HEK293 (cell line): ENCODE measurements around the gene SNTG2.

Experiments
- CTCF ChIA-PET: fragments of 350-600 bp; formaldehyde crosslinking; extraction: SDS; loops from one replicate; lab custom pipeline; 2021; ENCODE audit warnings: antibody characterized with exemption; lab: Yijun Ruan, JAX
- POLR2A ChIA-PET: fragments of 300-600 bp; formaldehyde crosslinking; extraction: SDS; loops from one replicate; lab custom pipeline; 2020; ENCODE audit warnings: antibody characterized with exemption, inconsistent platforms; lab: Yijun Ruan, JAX
- H3K27ac ChIP-seq: fragments of 200-500 bp; sonication (Bioruptor generic); 2 replicates; pipeline ENCODE4 v1.5.1; 2014; ENCODE audit warnings: low read depth, low read length, control low read depth, inconsistent platforms; ENCODE audit errors: extremely low read depth
- H3K36me3 ChIP-seq, 2 experiments: fragments of 200-500 bp in 1 of 2; sonication (Bioruptor generic) in 1 of 2; 1 replicate in 1 of 2; 2 replicates in 1 of 2; pipeline ENCODE4 v1.5.1; 2014 to 2017; ENCODE audit warnings: inconsistent platforms in 2 of 2, low read length in 2 of 2; ENCODE audit not compliant: control insufficient read depth in 2 of 2, insufficient read depth in 1 of 2
- H3K4me1 ChIP-seq: fragments of 200-500 bp; sonication (Bioruptor generic); 2 replicates; pipeline ENCODE4 v1.5.1; 2014; ENCODE audit warnings: mild to moderate bottlenecking, low read length, inconsistent platforms; ENCODE audit not compliant: control insufficient read depth, insufficient read depth
- H3K4me3 ChIP-seq: 2 replicates; pipeline ENCODE4 v1.5.1; 2011; ENCODE audit warnings: low read depth, mild to moderate bottlenecking, control low read depth, low read length, moderate library complexity
- H3K9me3 ChIP-seq: fragments of 200-500 bp; sonication (Bioruptor generic); 2 replicates; pipeline ENCODE4 v1.5.1; 2014; ENCODE audit warnings: low read depth, low read length, inconsistent platforms; ENCODE audit not compliant: control insufficient read depth, insufficient read depth
- EGR2 ChIP-seq: fragments of 450-650 bp; formaldehyde crosslinking; IDR thresholded peaks from 2 replicates; pipeline ENCODE4 v1.5.1; 2016; ENCODE audit warnings: low read depth, missing biosample characterization, missing genetic modification characterization
- ZBTB17 ChIP-seq: fragments of 450-650 bp; formaldehyde crosslinking; IDR thresholded peaks from 2 replicates; pipeline ENCODE4 v1.5.1; 2016; ENCODE audit warnings: missing biosample characterization, missing genetic modification characterization
- ZBTB20 ChIP-seq: fragments of 450-650 bp; formaldehyde crosslinking; IDR thresholded peaks from 2 replicates; pipeline ENCODE4 v1.5.1; 2016; ENCODE audit warnings: missing biosample characterization, missing genetic modification characterization
- ZBTB48 ChIP-seq: fragments of 450-650 bp; formaldehyde crosslinking; IDR thresholded peaks from 2 replicates; pipeline ENCODE4 v1.5.1; 2016; ENCODE audit warnings: missing biosample characterization, missing genetic modification characterization
- ZFP69B ChIP-seq: fragments of 450-650 bp; formaldehyde crosslinking; IDR thresholded peaks from 2 replicates; pipeline ENCODE4 v1.5.1; 2016; ENCODE audit warnings: missing biosample characterization, missing genetic modification characterization
- ZNF155 ChIP-seq: fragments of 450-650 bp; formaldehyde crosslinking; IDR thresholded peaks from 2 replicates; pipeline ENCODE4 v1.5.1; 2016; ENCODE audit warnings: missing biosample characterization, missing genetic modification characterization
- ZNF169 ChIP-seq: fragments of 450-650 bp; formaldehyde crosslinking; IDR thresholded peaks from 2 replicates; pipeline ENCODE4 v1.5.1; 2016; ENCODE audit warnings: missing biosample characterization, missing genetic modification characterization
- ZNF174 ChIP-seq: fragments of 450-650 bp; formaldehyde crosslinking; IDR thresholded peaks from 2 replicates; pipeline ENCODE4 v1.5.0; 2017; ENCODE audit warnings: missing biosample characterization, mild to moderate bottlenecking, missing genetic modification characterization
- ZNF223 ChIP-seq: fragments of 450-650 bp; formaldehyde crosslinking; IDR thresholded peaks from 2 replicates; pipeline ENCODE4 v1.5.1; 2016; ENCODE audit warnings: missing biosample characterization, missing genetic modification characterization
- ZNF324 ChIP-seq: fragments of 450-650 bp; formaldehyde crosslinking; IDR thresholded peaks from 2 replicates; pipeline ENCODE4 v1.5.1; 2016; ENCODE audit warnings: missing biosample characterization, missing genetic modification characterization
- ZNF350 ChIP-seq: fragments of 450-650 bp; formaldehyde crosslinking; IDR thresholded peaks from 2 replicates; pipeline ENCODE4 v1.5.0; 2017; ENCODE audit warnings: missing biosample characterization, mild to moderate bottlenecking, missing genetic modification characterization
- ZNF366 ChIP-seq: fragments of 450-650 bp; formaldehyde crosslinking; conservative IDR thresholded peaks from 2 replicates; pipeline ENCODE4 v1.5.1; 2016; ENCODE audit warnings: missing biosample characterization, missing genetic modification characterization
- ZNF48 ChIP-seq: fragments of 450-650 bp; formaldehyde crosslinking; IDR thresholded peaks from 2 replicates; pipeline ENCODE4 v1.5.1; 2016; ENCODE audit warnings: missing biosample characterization, missing genetic modification characterization
- ZNF544 ChIP-seq: fragments of 450-650 bp; formaldehyde crosslinking; IDR thresholded peaks from 2 replicates; pipeline ENCODE4 v1.5.0; 2017; ENCODE audit warnings: missing biosample characterization, missing genetic modification characterization
- ZNF549 ChIP-seq: fragments of 450-650 bp; IDR thresholded peaks from 2 replicates; pipeline ENCODE4 v1.5.1; 2018; ENCODE audit warnings: missing biosample characterization, missing genetic modification characterization, mild to moderate bottlenecking, inconsistent platforms, moderate library complexity
- ZNF76 ChIP-seq: fragments of 450-650 bp; formaldehyde crosslinking; IDR thresholded peaks from 2 replicates; pipeline ENCODE4; 2016; ENCODE audit warnings: low read depth, missing biosample characterization, missing genetic modification characterization, borderline replicate concordance
- ZNF785 ChIP-seq: fragments of 450-650 bp; formaldehyde crosslinking; IDR thresholded peaks from 2 replicates; pipeline ENCODE4 v1.5.1; 2016; ENCODE audit warnings: missing biosample characterization, missing genetic modification characterization
- ZSCAN23 ChIP-seq: fragments of 450-650 bp; formaldehyde crosslinking; IDR thresholded peaks from 2 replicates; pipeline ENCODE4 v1.5.1; 2016; ENCODE audit warnings: missing biosample characterization, missing genetic modification characterization
- TF ChIP-seq, protein P1 (sequence below): fragments of 450-650 bp; formaldehyde crosslinking; IDR thresholded peaks from 2 replicates; pipeline ENCODE4 v1.5.1; 2017; ENCODE audit warnings: missing biosample characterization, missing genetic modification characterization
- TF ChIP-seq, protein P2 (sequence below): fragments of 450-650 bp; formaldehyde crosslinking; IDR thresholded peaks from 2 replicates; pipeline ENCODE4 v1.5.1; 2016; ENCODE audit warnings: missing biosample characterization, missing genetic modification characterization
- TF ChIP-seq, protein P3 (sequence below): sonication (generic); formaldehyde crosslinking; IDR thresholded peaks from 2 replicates; pipeline ENCODE4 v1.8.1; 2022; ENCODE audit warnings: mild to moderate bottlenecking, moderate library complexity, missing genetic modification reagents
- TF ChIP-seq, protein P4 (sequence below): fragments of 450-650 bp; formaldehyde crosslinking; IDR thresholded peaks from 2 replicates; pipeline ENCODE4 v1.5.1; 2017; ENCODE audit warnings: missing biosample characterization, missing genetic modification characterization
- TF ChIP-seq, protein P5 (sequence below): fragments of 450-650 bp; formaldehyde crosslinking; IDR thresholded peaks from 2 replicates; pipeline ENCODE4 v1.5.1; 2016; ENCODE audit warnings: missing biosample characterization, missing genetic modification characterization

SNTG2 gene

DNA sequence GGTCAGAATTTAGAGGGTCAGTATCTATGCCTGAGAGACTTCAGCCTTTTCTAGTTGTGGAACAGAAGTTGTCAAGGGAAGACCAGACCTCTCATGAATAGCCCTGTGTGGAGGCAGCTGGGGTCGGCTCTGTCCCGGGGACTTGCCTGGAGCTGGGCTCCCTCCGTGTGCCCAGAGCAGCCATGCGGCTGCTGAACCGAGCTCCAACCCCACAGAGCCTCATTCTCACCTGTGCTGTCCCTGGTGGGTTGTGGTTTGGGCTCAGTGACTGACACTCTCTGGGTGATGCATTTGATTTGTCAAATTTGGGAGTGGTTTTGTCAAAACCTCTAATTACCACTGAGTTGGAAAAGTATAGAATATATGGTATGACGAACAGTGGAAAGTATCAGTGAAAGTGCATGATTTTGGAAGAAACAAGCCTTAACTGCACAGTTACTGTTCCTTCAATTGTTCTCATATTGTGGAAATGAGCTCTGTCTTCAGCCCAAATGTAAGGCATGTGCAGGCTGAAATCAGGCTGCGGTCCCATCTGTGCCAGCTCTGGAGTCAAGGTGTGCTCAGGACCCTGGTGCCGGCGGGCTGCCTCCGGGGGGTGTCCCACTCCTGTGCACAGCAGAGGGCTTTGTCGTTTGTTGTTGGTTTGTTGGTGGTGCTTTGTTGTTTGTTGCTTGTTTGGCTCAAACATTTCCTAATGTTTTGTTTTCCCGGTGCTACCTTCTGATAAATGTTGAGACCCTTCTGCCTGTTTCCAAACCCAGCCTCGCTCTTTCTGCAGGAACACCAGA is 200.3 kb downstream of the SNTG2 start:
- CTCF ChIA-PET = no interaction called here

DNA sequence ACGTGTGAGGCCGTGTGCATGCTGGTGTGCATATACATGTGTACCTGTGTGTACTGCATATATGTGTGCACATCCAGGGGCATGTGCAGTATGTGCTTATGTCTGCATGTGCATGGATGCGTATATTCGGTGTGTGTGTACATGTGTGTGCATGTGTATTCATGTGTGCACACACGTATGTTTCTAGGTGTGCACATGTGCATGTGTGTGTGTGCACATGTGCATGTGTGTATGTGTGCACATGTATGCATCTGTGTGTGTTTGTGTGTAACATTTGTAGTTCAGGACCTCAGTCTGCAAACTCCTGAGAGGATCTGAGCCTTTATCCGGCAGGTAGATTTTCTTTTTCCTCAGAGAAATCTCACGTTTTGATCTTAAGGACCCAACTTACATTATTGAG is 201.7 kb downstream of the SNTG2 start:
- H3K4me1 ChIP-seq = no peaks in the 10 kb centered on the region
- H3K4me3 ChIP-seq = no peak overlapping the region
- no peak overlapping the region for H3K27ac ChIP-seq
- POLR2A ChIA-PET = no interaction called here
- no peaks in the 10 kb centered on the region for H3K9me3 ChIP-seq
- H3K36me3 ChIP-seq = no peaks in the 10 kb centered on the region
- CTCF ChIA-PET = no interaction called here
- TF ChIP-seq, protein P1, sequence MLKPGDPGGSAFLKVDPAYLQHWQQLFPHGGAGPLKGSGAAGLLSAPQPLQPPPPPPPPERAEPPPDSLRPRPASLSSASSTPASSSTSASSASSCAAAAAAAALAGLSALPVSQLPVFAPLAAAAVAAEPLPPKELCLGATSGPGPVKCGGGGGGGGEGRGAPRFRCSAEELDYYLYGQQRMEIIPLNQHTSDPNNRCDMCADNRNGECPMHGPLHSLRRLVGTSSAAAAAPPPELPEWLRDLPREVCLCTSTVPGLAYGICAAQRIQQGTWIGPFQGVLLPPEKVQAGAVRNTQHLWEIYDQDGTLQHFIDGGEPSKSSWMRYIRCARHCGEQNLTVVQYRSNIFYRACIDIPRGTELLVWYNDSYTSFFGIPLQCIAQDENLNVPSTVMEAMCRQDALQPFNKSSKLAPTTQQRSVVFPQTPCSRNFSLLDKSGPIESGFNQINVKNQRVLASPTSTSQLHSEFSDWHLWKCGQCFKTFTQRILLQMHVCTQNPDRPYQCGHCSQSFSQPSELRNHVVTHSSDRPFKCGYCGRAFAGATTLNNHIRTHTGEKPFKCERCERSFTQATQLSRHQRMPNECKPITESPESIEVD (tag by site-specific recombination) = no peak
- TF ChIP-seq ZBTB20 (tag by site-specific recombination) (no peak), ZFP69B (tag by site-specific recombination) (no peak), ZBTB17 (no peak), EGR2 (tag by site-specific recombination) (no peak), ZNF223 (no peak), ZNF48 (tag by site-specific recombination) (no peak)
- TF ChIP-seq, protein P2, sequence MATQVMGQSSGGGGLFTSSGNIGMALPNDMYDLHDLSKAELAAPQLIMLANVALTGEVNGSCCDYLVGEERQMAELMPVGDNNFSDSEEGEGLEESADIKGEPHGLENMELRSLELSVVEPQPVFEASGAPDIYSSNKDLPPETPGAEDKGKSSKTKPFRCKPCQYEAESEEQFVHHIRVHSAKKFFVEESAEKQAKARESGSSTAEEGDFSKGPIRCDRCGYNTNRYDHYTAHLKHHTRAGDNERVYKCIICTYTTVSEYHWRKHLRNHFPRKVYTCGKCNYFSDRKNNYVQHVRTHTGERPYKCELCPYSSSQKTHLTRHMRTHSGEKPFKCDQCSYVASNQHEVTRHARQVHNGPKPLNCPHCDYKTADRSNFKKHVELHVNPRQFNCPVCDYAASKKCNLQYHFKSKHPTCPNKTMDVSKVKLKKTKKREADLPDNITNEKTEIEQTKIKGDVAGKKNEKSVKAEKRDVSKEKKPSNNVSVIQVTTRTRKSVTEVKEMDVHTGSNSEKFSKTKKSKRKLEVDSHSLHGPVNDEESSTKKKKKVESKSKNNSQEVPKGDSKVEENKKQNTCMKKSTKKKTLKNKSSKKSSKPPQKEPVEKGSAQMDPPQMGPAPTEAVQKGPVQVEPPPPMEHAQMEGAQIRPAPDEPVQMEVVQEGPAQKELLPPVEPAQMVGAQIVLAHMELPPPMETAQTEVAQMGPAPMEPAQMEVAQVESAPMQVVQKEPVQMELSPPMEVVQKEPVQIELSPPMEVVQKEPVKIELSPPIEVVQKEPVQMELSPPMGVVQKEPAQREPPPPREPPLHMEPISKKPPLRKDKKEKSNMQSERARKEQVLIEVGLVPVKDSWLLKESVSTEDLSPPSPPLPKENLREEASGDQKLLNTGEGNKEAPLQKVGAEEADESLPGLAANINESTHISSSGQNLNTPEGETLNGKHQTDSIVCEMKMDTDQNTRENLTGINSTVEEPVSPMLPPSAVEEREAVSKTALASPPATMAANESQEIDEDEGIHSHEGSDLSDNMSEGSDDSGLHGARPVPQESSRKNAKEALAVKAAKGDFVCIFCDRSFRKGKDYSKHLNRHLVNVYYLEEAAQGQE = no peak

More for the DNA sequence above, 200.3 kb downstream of the SNTG2 start:
- no peak overlapping the region for H3K4me3 ChIP-seq
- no peak overlapping the region for H3K27ac ChIP-seq
- no peaks in the 10 kb centered on the region for H3K36me3 ChIP-seq
- H3K4me1 ChIP-seq = no peaks in the 10 kb centered on the region
- no peaks in the 10 kb centered on the region for H3K9me3 ChIP-seq
- POLR2A ChIA-PET = no interaction called here
- TF ChIP-seq, protein P3, sequence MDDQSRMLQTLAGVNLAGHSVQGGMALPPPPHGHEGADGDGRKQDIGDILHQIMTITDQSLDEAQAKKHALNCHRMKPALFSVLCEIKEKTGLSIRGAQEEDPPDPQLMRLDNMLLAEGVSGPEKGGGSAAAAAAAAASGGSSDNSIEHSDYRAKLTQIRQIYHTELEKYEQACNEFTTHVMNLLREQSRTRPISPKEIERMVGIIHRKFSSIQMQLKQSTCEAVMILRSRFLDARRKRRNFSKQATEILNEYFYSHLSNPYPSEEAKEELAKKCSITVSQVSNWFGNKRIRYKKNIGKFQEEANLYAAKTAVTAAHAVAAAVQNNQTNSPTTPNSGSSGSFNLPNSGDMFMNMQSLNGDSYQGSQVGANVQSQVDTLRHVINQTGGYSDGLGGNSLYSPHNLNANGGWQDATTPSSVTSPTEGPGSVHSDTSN (CRISPR knock-in tag) = no peak
- TF ChIP-seq ZNF169 (tag by site-specific recombination) (no peak), ZNF549 (no peak), ZNF174 (tag by site-specific recombination) (no peak), ZNF544 (tag by site-specific recombination) (no peak), ZNF350 (tag by site-specific recombination) (no peak), ZNF76 (tag by site-specific recombination) (no peak), ZSCAN23 (tag by site-specific recombination) (no peak), ZNF324 (tag by site-specific recombination) (no peak), ZNF366 (no peak), ZBTB48 (tag by site-specific recombination) (no peak), ZNF155 (tag by site-specific recombination) (no peak), ZNF785 (tag by site-specific recombination) (no peak)
- TF ChIP-seq, protein P4, sequence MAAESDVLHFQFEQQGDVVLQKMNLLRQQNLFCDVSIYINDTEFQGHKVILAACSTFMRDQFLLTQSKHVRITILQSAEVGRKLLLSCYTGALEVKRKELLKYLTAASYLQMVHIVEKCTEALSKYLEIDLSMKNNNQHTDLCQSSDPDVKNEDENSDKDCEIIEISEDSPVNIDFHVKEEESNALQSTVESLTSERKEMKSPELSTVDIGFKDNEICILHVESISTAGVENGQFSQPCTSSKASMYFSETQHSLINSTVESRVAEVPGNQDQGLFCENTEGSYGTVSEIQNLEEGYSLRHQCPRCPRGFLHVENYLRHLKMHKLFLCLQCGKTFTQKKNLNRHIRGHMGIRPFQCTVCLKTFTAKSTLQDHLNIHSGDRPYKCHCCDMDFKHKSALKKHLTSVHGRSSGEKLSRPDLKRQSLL (tag by site-specific recombination) = no peak
- TF ChIP-seq, protein P2 = no peak
- TF ChIP-seq, protein P5, sequence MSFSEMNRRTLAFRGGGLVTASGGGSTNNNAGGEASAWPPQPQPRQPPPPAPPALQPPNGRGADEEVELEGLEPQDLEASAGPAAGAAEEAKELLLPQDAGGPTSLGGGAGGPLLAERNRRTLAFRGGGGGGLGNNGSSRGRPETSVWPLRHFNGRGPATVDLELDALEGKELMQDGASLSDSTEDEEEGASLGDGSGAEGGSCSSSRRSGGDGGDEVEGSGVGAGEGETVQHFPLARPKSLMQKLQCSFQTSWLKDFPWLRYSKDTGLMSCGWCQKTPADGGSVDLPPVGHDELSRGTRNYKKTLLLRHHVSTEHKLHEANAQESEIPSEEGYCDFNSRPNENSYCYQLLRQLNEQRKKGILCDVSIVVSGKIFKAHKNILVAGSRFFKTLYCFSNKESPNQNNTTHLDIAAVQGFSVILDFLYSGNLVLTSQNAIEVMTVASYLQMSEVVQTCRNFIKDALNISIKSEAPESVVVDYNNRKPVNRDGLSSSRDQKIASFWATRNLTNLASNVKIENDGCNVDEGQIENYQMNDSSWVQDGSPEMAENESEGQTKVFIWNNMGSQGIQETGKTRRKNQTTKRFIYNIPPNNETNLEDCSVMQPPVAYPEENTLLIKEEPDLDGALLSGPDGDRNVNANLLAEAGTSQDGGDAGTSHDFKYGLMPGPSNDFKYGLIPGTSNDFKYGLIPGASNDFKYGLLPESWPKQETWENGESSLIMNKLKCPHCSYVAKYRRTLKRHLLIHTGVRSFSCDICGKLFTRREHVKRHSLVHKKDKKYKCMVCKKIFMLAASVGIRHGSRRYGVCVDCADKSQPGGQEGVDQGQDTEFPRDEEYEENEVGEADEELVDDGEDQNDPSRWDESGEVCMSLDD = no peak
